Measurements from ENCODE around the gene TSC22D1. TPM values are rescaled to one million over a fixed set of nuclear protein-coding genes. Genes with fewer than 3 reads are reported as not detected.

Gene TSC22D1
- total and polyA plus RNA-seq, 2 of the 4 experiments (the other 2 are of a cell fraction) = 30.8 to 42.2 TPM

DNA sequence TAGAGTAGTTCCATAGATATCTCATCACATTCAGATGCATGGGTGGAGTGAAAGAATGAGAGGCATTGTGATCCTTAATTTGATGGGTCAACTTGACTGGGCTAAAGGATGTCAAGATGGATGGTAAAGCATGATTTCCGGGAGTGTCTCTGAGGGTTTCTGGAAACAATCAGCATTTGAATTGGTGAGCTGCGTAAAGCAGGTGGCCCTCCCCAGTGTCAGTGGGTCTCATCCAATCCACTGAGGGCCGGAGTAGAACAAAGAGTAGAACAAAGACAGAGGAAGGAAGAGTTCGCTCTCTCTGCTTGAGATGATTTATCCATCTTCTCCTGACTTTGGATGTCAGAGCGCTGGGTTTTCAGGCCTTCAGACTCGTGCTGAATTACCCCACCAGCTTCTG lies 159.4 kb downstream of the TSC22D1 start:
- ChIA-PET CTCF (no interaction called here), POLR2A (ENCODE audit: unreplicated experiment) (no interaction called here)
- DNase-seq (no peak), ATAC-seq (ENCODE audit: low read depth) (no peak)
- Histone ChIP-seq H3K9me1 (ENCODE audit: insufficient read depth, low read length) (no peaks in the 10 kb centered on the region), H2AK5ac (ENCODE audit: low read depth, low read length) (no peak overlapping the region), H4K8ac (ENCODE audit: low read depth in 2 of 2, low read length in 2 of 2) (no peak overlapping the region), H3K9ac (ENCODE audit: low read depth, low read length) (no peak overlapping the region), H3K4me2 (ENCODE audit: low read depth, low read length) (no peak overlapping the region), H2AFZ (replicated peaks; ENCODE audit: low read length, poor library complexity) (no peak overlapping the region), H3K27me3 (ENCODE audit: control insufficient read depth, insufficient read depth, low read length) (no peaks in the 10 kb centered on the region; the same call in 1 of the 2 replicates), H2BK5ac (ENCODE audit: low read depth, low read length, poor library complexity, severe bottlenecking) (no peak overlapping the region), H4K5ac (ENCODE audit: low read depth, low read length) (no peak overlapping the region), H3K27ac (ENCODE audit: insufficient read depth, low read length) (no peak overlapping the region), H3K4ac (ENCODE audit: low read depth, low read length) (no peak overlapping the region), H3K36me3 (ENCODE audit: control insufficient read depth, insufficient read depth, low read length) (no peaks in the 10 kb centered on the region), H4K20me1 (ENCODE audit: insufficient read depth, low read length) (no peaks in the 10 kb centered on the region), H3K56ac (ENCODE audit: extremely low read depth, insufficient read depth, low read length) (no peak overlapping the region), H3K4me3 (ENCODE audit: insufficient read depth, low read depth, low read length) (no peak overlapping the region), H3K14ac (replicated peaks; ENCODE audit: low read depth, low read length) (no peak overlapping the region), H3K79me1 (ENCODE audit: low read depth in 1 of 2, low read length in 2 of 2) (no peaks in the 10 kb centered on the region), H2BK15ac (ENCODE audit: low read depth, low read length) (no peak overlapping the region), H4K91ac (ENCODE audit: insufficient read depth, low read depth, low read length) (no peak overlapping the region), H2AK9ac (replicated peaks; ENCODE audit: low read depth, low read length, poor library complexity) (no peak overlapping the region), H3K4me1 (ENCODE audit: control insufficient read depth, insufficient read depth, low read length) (peaks cover 7% of the 10 kb centered on the region), H3K23ac (ENCODE audit: low read depth, low read length) (no peak overlapping the region), H2BK20ac (ENCODE audit: low read depth, low read length) (no peak overlapping the region), H2BK120ac (ENCODE audit: low read depth, low read length) (no peak overlapping the region), H3K18ac (ENCODE audit: low read depth, low read length) (no peak overlapping the region), H3K9me3 (ENCODE audit: control insufficient read depth, insufficient read depth, low read length) (no peaks in the 10 kb centered on the region; the same call in 1 of the 2 replicates)
- TF ChIP-seq, protein P1, sequence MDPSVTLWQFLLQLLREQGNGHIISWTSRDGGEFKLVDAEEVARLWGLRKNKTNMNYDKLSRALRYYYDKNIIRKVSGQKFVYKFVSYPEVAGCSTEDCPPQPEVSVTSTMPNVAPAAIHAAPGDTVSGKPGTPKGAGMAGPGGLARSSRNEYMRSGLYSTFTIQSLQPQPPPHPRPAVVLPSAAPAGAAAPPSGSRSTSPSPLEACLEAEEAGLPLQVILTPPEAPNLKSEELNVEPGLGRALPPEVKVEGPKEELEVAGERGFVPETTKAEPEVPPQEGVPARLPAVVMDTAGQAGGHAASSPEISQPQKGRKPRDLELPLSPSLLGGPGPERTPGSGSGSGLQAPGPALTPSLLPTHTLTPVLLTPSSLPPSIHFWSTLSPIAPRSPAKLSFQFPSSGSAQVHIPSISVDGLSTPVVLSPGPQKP (IDR thresholded peaks at IDR 0.05; ENCODE audit: borderline replicate concordance, low read depth, low read length) = no peak
- no peak for TF ChIP-seq RFX5 (IDR thresholded peaks at IDR 0.05; ENCODE audit: low read depth, low read length)
- intact Hi-C loops (cut with micrococcal nuclease) = no loop called here
- in situ Hi-C loops (cut with MboI; ENCODE audit: low sequenced_read_pairs) = no loop called here
- BruUV-seq (replicated peaks) = no TSS peak
- WGBS, 2 experiments (ENCODE audit: extremely low coverage in 2 of 2, insufficient read length in 1 of 2) = 89% methylated on average over 4 of the region's 6 CpGs; no CpG with 5 or more reads in 1 of the 2 experiments
- dilution Hi-C loops (cut with HindIII; ENCODE audit: low sequenced_read_pairs, unreplicated experiment) = no loop called here

Data from IMR-90 (cell line).